Stimulated activated CD8-positive, alpha-beta memory T cell treated with anti-CD3 and anti-CD28 coated beads, Interleukin-12 subunit alpha, Interleukin-12 subunit beta, amount 100 ng/mL, for 24 hours (primary cell): ENCODE measurements around the gene SFT2D1.
"Not testable (repeated sequence)": the region's sequence is repeated elsewhere in the genome, so short reads cannot be mapped to it uniquely, and the experiment has no call there.

Experiments used
- DNase-seq: peaks from one replicate; pipeline ENCODE4 v3.0.0-alpha.2; 2020; ENCODE audit errors: extremely low read depth

The SFT2D1 gene

GRCh38 chr6:166342349-166343149 is at the start of gene SFT2D1:
Gene SFT2D1, minus strand, starts transcription at chr6:166342545. Its CDS starts 64 bp downstream, at chr6:166342481.
- peak; percentile 67 for DNase-seq

GRCh38 chr6:166389119-166389518 is 46.8 kb upstream of the SFT2D1 start:
- no peak for DNase-seq

DNA sequence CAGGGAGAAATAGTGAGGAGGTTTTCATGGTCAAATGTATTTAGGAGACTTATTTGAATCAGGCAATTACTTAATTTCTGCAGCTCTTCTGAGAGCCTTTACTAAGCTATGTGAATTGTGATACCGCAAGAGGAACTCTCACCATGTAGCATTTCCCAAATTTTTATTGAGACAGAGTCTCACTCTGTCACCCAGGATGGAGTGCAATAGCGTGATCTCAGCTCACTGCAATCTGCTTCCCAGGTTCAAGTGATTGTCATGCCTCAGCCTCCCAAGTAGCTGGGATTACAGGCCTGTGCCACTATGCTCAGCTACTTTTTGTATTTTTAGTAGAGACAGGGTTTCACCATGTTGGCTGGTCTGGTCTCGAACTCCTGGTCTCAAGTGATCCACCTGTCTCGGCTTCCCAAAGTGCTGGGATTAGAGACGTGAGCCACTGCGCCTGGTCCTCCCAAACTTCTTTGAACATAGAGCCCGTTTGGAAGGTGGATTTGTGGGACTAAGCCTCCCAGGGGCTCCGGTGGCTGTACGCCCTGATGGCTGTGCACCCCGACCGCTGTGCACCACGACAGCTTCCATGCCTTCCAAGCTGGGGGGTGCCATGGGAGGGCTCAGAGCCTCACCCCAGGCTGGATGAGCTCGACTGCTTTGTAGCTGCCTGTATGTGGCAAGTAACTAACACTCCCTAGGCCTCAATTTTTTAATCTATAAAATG is 46.1 kb upstream of the SFT2D1 start:
- no peak for DNase-seq

DNA sequence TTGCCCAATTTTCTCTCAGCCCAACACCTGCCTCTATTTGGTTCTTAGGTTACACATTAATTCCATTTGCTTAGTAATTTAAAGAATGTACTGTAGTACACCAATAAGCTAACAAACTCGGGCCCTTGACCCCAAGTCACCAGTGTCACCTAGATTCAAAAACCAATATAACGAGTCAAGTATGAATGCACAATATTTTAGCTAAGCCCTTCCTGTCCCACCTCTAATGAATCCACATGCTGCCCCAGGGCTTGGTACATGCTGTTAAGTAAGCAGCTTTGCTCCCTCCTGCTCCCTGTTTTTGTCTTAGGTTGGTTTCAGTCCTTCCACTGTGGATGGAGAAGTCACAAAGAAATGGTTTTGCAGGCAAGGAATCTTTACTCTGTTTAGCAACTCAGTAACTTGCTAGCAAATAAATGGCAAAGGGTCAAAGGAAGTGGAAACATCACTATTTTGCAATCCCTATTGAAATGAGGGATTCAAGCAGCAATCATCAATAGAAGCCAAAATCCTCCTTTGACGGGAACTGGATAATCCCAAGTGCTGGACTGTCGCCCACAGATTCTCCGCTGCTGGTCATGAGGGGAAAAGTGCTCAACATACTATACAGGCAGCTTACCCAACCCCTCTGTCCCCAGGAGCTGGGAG is 45.4 kb upstream of the SFT2D1 start:
- DNase-seq: no peak

GRCh38 chr6:166387098-166387497 is 44.8 kb upstream of the SFT2D1 start:
- not testable (repeated sequence) for DNase-seq

DNA sequence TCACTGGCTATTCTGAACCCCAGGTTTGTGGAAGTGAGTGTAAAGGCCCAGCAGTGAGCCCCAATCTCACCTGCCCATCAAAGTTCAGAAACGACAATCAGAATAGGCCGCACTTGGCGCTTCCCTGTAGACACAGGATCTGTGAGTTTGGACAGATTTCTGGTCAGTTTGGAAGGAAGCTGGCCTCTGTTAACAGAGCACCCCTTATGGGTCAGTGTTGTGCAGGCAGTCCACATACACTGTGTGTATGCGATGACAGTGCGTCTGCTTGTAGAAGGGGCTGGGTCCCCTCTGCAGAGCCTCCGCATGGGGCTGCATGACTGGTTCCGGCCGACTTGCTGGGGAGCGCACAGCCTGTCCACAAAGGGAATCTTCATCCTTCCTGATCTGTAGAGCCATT is 43.8 kb upstream of the SFT2D1 start:
- DNase-seq: no peak

GRCh38 chr6:166383802-166384363 is 41.5 kb upstream of the SFT2D1 start:
- not testable (repeated sequence) for DNase-seq

DNA sequence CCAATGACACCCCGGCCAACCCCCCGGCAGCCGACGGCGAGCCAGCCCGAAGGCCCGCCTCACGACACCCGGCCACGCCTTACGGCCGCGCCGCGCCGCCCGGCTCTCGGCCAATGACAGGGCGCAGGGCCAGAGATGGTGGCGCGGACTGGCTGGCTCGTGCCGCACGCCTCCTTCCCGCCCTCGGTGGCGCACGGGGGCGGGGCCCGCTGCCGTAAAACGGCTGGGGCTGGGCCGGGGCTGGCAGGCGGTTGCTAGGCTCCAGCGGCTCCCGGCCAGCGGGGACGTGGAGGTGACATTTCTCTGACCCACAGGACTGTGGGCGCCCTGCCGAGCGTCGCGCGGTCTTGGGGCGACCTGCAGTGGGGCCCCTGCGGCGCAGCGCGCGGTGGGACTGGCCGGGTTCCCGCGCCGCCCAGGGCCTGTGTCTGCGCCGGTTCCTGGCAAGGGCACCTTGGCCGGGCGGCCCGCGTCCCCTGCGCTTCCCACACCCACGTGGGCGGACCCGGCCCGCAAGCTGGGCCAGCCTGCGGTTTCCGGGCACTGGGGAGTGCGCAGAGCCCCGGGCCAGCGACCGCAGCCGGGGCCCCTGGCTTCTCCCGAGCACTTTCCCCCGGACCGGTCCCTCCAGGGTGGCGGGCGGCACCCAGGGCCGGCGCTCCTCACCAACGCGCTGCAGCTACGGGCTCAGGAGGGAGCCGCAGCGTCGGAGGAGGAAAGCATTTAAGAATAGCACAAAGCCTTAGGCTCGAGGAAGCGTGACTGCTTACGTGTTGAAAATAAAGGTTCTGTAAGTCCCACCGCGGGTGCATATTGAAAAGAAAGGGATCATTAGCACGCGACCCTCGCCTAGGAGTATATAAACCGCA is 40.8 kb upstream of the SFT2D1 start, which contains the start of gene MPC1:
Gene MPC1 (minus strand): TSS at position 8 of the 869 bp plus-strand sequence. CDS start 64 bp downstream, outside the sequence.
- peak; percentile 85 for DNase-seq

DNA sequence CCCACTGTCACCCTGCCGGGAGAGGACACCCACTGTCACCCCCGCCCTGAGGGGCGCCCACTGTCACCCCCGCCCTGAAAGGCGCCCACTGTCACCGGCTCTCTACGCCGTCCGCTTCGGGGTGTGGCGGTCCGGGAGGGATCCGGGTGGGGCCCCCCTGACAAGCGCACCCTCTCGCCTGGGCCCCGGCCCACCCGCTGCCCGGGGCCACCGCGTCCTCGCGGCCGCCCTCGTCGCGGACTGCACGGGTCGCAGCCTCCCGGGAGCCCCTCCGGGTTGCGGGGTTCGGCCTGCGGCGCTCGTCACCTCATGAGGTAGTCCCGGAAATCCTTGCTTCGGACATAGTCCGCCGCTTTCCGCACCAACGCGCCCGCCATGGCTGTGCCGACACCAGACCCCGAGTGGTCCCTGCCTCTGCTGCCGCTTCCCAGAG is 40.2 kb upstream of the SFT2D1 start:
- DNase-seq: no peak

DNA sequence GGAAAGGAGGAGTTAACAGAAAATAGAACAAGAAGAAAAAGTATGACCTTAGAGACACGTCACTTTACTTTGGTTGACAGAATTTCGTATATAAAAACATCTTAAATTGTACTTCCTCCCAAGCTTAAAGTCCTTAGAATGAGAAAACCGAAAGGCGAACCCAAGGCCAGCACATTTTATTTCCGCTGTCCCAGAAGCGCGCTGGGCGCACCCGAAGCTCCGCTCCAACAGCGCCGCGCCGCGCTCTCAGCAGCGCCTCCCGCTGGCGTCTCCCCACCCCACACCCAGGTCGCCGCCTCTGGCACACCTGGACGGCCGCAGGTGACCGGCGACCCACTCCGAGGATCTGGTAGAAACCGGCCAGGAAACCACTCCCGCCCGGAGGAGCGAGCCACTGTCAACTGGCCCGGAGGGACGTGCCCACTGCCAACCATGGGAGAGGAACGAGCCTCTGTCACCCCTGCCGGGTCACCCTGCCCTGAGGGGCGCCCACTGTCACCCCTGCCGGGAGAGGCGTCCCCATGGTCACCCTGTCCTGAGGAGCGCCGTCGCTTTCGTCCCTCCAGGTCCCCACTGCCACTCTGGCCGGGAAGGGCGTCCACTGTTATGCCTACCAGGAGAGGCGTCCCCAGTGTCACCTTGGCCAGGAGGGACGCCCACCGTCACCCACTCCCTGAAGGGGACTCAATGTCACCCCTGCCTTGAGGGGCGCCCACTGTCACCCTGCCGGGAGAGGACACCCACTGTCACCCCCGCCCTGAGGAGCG is 39.6 kb upstream of the SFT2D1 start:
- peak; percentile 35 for DNase-seq

- DNase-seq: no peak
Observed at GRCh38 chr6:166381381-166381732, 39.0 kb upstream of the SFT2D1 start.

DNA sequence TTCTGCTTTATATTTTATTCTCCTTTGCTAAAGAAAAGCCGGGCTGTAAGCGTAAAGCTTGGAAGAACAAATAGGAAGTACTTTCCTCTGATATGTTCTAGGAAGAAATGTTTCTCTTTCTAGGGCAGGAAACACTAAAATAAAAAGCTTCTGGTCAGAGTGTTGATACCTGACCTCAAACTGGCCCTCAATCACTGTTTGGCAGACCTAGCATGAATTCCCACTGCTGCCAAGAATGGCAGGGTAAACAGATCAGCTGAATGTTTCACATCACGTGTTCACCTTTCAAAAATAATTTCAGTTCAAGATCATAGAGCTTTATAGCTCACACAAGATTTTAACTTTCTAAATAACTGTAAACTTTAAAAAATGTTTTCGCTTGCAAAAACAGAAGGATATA is 37.5 kb upstream of the SFT2D1 start:
- DNase-seq: no peak

DNA sequence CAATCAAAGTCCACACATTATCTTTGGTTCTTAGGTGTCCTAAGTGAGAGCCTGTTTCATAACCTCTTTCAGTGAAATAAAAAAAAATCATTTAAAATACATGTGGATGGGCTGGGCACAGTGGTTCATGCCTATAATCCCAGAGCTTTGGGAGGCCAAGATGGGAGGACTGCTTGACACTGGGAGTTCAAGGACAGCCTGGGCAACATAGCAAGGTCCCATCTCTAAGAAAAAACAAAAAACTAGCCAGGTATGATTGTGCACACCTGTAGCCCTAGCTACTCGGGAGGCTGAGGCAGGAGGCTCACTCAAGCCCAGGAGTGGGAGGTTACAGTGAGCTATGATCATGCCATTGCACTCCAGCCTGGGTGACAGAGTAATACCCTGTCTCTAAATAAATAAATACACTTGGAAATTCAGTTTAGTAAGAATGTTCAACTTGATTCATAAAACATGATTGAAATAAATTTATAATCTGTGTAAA is 36.8 kb upstream of the SFT2D1 start:
- DNase-seq: no peak

GRCh38 chr6:166377721-166378120 is 35.4 kb upstream of the SFT2D1 start:
- DNase-seq: no peak

DNA sequence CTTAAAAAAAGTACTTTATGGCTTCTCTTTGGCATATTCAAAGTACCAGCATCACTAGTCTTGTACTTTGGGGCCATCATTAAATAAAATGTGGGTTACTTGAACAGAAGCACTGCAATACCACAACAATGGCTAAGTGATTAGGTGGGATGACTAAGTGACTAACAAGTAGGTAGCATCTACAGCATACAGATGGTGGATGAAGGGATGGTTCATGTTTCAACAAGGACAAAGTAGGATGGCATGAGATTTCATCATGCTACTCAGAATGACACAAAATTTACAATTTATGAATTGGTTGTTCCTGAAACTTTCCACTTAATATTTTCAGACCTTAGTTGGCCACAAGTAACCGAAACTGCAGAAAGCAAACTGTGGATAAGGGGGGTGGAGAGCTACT is 32.7 kb upstream of the SFT2D1 start:
- DNase-seq: no peak

- DNase-seq: no peak
Observed at GRCh38 chr6:166370489-166370888, 28.1 kb upstream of the SFT2D1 start.

DNA sequence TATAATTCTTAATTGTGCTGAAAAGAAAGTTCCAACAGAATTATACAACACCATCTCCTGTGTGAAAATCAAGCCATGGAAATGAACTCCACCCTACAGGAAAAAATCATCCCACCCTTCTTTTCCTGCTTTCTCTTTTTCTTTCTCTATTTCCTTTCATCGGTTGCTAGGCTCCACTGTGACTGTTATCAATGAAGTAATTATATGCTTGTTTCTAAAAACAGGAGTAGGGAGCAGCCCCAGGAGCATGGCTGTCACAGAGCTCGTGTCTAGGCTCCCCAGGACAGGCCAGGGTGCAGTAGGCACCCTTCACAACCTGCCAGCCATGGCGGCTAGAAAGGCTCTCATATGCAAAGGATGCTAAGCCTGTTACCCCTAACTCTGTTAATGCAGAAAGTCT is 27.4 kb upstream of the SFT2D1 start:
- DNase-seq: no peak

DNA sequence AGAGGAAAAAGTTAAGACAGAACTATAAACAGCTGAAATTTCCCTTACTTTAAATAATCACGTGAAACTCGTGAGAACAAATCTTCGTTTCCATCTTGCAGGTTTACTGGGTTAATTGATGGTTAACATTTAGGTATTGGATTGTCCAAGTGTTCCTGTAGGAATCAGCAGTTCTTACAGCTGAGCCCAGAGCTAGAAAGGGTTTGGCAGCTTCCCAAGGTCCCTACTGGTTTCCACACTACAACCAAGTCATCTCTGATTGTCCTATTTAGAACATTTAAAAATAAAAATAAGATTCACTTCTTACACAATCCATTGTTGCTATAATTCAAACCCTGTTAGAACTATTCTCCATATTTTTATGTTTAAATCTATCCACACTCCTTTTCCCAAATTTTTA is 24.6 kb upstream of the SFT2D1 start:
- no peak for DNase-seq

GRCh38 chr6:166365806-166366205 is 23.5 kb upstream of the SFT2D1 start:
- no peak for DNase-seq

GRCh38 chr6:166365221-166365620 is 22.9 kb upstream of the SFT2D1 start:
- DNase-seq: no peak
